Measurements from ENCODE around the gene EPHA7.
A peak's percentile ranks its signal among the peaks of the same experiment; 100 is the strongest.

Gene EPHA7

GRCh38 chr6:93392797-93393196 is 26.6 kb downstream of the EPHA7 start:
- peak; percentile 36 for FAIRE-seq

- FAIRE-seq = no peak
These were observed 27.4 kb downstream of the EPHA7 start for GRCh38 chr6:93391965-93392364.

DNA sequence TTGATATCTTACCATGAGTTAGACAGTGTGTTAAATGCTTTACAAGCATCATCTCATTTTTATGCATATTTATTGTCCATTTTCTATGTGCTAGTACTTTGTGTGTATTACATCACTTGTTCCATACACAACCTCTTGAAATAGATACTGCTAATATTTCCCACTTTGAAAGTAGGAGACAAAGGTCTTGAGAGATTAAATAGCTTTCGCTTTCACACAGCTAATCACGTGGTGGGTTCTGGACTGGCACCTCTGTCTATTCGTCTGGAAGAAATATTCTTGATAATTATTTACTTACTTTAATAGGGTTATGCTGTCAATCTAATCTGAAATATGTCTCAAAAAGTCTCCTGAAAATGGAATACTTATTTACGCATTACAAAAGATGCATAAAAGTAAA is 30.2 kb downstream of the EPHA7 start:
- no peak for FAIRE-seq

GRCh38 chr6:93388070-93388469 is 31.3 kb downstream of the EPHA7 start:
- FAIRE-seq = no peak

DNA sequence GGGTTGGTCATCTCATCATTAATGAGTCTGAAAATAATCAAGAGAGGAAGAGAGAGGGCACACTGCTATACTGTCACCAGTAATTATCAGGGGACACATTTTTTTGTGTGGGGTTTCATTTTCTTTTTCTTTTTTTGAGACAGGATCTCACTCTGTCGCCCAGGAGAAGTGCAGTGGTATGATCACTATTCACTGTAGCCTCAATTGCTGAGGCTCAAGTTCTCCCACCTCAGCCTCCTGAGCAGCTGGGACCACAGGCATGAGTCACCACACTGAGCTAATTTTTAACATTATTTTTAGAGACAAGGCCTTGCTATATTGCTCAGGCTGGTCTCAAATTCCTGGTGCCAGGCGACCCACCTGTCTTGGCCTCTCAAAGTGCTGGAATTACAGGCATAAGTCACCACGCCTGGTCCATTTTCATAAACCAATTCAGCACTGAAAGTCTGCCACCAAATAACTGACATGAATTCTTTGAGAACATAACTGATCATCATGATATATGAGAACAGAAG is 43.3 kb downstream of the EPHA7 start:
- FAIRE-seq = no peak

- FAIRE-seq = no peak
These were observed 45.9 kb downstream of the EPHA7 start for GRCh38 chr6:93373445-93373844.

GRCh38 chr6:93371756-93372155 is 47.6 kb downstream of the EPHA7 start:
- FAIRE-seq = no peak

GRCh38 chr6:93369586-93370134 is 49.7 kb downstream of the EPHA7 start:
- FAIRE-seq = no peak

- FAIRE-seq = no peak
These were observed 52.9 kb downstream of the EPHA7 start for GRCh38 chr6:93366506-93366905.

GRCh38 chr6:93365445-93365844 is 53.9 kb downstream of the EPHA7 start:
- FAIRE-seq = no peak

DNA sequence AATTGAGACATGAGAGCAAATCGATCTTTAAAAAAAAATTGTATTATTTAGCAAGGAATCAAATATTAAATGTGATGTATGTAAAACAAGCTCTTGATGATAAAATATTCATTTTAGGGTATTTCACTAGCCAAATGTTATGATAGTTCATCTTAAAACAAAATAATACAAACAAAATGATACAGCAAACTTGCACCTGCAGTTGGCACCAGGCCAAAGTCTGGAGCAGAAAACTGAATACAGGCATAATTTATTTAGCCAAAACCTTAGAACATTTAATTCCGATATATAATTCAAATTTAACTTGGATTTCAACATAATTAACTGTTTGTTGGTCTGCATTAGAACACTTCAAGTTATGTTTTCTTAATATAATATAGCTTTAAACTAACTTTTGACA is 60.9 kb downstream of the EPHA7 start:
- FAIRE-seq = no peak

DNA sequence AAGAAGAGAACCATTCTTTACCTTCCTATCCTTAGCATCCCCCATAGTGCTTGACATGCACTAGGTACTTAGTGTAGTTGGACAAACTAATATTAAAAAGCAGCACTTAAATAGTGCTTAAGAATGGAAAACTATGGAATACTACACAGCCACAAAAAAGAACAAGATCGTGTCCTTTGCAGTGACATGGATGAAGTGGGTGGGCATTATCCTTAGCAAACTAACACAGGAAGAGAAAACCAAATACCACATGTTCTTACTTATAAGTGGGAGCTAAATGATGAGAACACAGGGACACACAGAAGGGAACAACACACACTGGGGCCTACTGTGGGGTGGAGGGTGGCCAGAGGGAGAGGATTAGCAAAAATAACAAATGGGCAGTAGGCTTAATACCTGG is 66.8 kb downstream of the EPHA7 start:
- no peak for FAIRE-seq

DNA sequence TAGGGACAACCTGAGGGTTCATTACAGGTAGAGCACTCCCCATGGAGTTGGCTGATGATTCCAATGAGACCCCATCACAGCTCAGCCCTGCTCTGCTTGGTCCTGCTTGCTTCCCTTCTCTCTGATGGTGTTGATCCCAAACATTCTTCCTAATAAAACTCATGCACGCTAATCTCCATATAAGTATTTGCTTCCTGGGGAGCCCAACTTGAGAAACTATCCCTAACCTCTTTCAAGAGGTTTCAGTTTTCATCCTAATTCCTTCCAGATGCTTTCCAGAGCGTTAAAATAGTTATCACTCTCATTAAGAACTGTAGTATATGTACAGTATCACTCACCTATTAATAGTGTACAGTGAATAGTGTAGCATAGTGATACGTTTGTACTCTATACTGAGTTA is 68.1 kb downstream of the EPHA7 start:
- FAIRE-seq = no peak

GRCh38 chr6:93350774-93351173 is 68.6 kb downstream of the EPHA7 start:
- no peak for FAIRE-seq

GRCh38 chr6:93344333-93344835 is 75.0 kb downstream of the EPHA7 start:
- FAIRE-seq = no peak

- no peak for FAIRE-seq
These were observed 75.9 kb downstream of the EPHA7 start for GRCh38 chr6:93343476-93343875.

DNA sequence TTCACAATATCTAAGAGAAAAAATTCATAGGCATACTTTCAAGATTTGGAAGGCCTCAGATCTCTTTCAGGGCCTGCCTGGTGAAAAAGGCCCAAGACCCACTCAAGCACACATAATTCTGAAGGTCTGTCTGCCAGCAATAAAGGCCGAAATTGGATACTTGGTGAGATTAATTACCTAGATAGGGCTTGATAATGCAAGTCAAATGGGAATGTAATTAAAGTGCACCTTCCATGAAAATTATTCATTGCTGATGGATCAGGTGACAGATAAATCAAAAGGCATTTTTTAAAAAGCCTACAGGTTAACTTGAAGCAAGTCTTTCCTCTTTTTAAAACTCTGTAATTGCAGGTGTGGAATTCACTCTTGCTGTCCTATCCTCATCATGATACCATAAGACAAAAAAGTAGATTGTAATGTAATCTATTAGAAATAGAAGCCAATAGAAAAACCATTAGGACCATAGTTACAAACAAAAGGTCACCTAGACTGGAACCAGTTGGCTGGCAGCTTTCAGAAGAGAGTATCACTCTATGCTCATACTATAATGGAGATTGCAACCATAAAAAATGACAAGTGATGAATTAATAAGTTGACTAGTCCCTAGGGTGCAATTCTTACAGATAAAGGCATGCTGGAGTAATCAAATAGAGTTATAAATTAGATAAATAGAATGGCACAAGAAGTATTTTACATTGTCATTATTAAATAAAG is 77.3 kb downstream of the EPHA7 start:
- no peak for FAIRE-seq

DNA sequence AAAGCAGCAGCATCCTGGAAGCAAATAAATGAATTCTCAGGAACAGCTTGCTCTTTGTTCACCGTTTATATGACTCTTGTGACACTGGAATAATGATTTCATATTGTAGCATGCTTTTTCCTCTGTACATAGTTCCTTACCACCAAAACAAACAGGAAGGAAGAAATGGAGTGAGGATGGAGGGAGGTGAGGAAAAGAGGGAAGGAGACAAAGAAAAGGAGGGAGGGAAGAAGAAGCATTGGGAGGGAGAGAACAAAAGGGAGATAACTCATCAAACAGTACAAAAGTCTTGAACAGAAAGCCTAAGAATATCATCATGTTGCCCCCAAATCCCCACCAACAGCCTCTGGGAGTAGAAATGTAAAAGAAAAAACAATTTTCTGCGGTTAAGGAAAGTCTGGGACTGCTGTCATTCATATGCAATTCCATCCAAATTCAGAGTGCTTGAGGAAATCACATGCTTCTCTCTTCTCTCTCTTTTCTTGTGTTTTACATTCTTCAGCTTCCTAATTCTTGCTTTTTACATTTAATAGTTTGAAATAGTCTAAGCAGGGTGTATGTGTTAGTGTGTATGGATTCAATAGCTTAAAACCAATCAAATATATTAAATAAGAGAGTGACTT is 81.5 kb downstream of the EPHA7 start:
- no peak for FAIRE-seq

- no peak for FAIRE-seq
These were observed 82.3 kb downstream of the EPHA7 start for GRCh38 chr6:93337014-93337413.

DNA sequence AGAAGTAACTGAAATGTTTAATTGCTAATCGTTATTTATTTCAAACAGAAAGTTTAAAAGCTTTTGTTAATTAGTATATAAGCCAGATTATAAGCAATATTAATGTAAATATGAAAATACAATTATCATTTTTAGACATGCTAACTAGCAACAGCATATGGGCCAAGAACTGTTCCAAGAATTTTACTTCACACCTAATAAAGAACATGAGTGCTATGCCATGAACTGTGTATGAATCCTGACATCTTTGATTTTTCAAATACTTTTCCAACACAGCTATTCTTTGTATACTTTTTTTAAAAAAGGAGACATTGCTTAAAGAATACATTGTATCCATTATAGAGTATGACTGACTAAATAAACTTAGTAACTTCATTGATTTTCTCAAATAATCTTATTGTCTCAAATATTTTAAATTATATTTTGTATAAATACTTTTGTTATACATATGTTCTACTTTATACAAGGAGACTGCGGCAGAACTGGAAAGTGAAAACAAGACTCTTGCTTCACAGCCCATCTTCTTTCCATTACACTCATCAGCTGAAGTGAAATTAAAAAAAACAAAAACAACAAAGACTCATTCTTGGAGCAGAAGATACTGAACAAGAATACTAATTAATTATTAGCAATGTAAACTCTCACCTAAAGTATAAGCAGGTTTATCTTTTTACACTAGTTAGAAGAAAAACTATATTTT is 89.9 kb downstream of the EPHA7 start:
- no peak for FAIRE-seq

DNA sequence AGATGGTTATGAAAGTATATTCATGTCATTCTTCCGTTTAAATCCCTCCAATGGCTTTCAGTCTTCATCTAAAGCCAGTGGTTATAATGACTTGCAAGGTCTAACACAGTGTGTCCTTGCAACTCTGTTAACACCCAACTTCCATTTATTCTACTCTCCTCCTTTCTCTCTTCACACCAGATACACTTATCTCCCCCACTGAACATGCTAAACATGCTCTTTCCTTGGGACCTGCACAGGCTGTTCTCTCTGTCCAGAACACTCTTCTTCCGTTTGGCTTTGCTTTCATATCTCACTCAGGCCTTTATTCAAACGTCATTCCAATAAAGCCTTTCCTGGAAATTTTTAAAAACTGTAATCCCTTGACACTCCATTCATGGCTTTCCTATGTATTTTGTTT is 91.5 kb downstream of the EPHA7 start:
- FAIRE-seq = no peak

DNA sequence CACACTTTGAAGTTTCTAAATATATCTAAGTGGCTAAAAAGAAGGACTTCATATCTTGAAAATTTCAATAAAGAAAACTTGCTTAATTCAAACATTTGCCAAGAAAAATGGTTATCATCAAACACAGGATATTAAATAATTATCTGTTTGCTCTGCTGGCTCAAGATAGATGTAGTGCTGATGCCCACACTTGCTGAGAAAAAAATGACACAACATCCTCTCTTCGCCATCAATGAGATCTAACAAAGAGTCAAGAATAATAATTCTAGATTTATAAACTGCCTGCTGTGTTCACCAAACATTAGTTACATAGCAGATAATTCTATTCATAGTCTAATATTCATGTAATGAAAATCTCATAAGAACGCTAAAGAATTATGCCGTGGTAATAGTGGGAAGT is 93.6 kb downstream of the EPHA7 start:
- no peak for FAIRE-seq

DNA sequence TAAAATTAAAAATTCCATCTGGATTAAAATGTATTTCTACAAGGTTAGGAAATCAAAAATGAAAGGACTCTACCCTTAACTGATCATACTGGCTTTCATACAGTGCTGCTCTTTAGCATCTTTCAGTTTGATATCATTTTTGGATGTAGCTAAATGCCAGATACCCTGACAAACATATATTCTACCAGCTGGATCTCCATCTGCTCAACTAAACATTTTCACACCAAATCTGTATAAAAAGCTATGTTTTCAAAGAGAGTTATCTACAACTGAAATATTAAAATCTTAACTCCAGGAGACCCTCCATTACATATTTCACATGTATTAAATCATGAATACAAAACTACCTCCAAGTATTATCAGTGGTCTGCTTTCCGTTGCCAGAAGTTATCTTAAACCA is 95.7 kb downstream of the EPHA7 start:
- FAIRE-seq = no peak

- no peak for FAIRE-seq
These were observed 96.7 kb downstream of the EPHA7 start for GRCh38 chr6:93322651-93323050.

Measured in TTC549 (cell line).